ENCODE measurements around the gene KRTAP10-5.
"Not testable (repeated sequence)": the region's sequence is repeated elsewhere in the genome, so short reads cannot be mapped to it uniquely, and the experiment has no call there.

Gene KRTAP10-5

DNA sequence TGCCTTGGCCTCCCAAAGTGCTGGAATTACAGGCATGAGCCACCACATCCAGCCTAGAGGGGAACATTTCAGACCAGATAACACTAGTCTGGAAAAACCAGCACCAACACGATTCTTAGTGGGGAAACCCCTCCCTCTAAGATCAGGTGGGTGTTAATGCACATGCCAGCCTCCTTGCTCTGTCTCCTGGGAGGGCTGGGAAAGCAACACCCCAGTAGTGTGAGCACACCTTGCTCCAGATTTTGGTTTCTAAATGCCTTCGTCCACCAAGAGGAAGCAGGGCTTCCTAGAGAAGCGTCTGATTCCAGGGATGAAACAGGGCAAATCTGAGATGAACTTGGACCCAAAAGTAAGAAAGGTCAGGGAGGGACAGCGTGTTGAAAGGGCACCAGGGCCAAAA lies 9.1 kb downstream of the KRTAP10-5 start:
- no peak for DNase-seq

DNA sequence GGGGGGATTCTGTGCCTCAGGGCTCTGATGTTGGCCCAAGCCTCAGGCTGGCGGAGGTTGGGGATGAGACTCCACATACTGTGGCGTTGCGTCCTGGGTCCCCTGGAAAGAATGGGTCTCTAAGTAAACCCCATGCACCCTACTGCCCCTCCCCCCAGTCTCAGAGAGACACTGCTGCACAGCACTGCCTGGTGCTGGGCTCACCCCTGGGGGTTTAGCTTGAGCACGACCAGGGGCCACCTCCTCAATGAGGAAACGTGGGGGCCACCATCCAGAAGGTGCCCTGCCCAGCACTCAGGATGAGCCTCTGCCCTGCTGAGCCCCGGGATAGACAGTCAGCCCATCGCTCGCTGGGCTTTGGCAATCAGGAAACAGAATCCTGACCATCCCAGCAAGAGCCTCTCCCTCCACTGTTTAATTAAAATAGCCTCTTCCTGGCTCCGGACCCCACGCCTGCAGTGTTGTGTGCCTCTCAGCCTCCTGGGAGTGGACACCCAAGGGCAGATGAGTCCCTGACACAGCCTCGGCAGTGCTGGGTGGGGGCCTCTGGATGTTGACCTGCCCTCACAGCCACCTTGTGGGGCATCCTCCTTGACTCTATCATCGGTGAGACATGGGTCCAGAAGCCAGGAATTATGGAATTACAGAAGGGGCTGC lies 10.4 kb downstream of the KRTAP10-5 start:
- DNase-seq: no peak

GRCh38 chr21:44568667-44569556 lies 11.5 kb downstream of the KRTAP10-5 start:
- DNase-seq: no peak

GRCh38 chr21:44568261-44568660 lies 12.1 kb downstream of the KRTAP10-5 start:
- no peak for DNase-seq

DNA sequence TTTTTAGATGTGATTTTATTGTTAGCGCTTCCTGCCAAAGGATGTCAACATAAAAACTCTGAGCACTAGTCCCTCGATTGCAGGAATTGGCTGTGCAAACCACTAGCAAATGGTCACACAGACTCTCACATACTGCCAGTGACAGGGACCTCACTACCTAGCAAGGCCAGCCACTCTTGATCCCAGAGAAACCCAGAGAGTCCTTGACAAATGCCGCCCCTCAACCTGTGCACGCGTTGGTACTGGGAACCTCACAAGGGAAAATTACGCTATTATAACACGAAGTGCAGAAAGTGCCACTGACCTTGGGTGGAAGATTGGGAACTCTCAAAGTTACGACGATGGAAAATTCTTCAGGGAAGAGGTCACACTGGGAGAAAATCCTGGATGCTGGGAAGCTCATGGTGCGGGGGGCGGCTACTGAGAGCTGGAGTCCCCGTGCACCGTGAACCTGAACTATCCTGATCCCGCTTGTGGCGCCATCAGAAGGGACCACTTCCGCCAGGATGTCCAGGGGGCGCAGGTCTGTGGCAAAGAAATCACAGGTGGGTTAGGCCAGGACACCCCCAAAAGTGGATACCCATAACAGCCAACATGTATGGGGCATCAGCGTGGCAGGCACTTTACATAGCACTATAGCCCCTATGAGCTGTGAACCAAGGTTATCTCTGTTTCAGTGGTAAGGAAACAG lies 12.8 kb downstream of the KRTAP10-5 start:
- DNase-seq: no peak

GRCh38 chr21:44566403-44566802 lies 14.0 kb downstream of the KRTAP10-5 start:
- no peak for DNase-seq

GRCh38 chr21:44564886-44565598 lies 15.4 kb downstream of the KRTAP10-5 start:
- no peak for DNase-seq

GRCh38 chr21:44564099-44564498 lies 16.3 kb downstream of the KRTAP10-5 start:
- DNase-seq: no peak

DNA sequence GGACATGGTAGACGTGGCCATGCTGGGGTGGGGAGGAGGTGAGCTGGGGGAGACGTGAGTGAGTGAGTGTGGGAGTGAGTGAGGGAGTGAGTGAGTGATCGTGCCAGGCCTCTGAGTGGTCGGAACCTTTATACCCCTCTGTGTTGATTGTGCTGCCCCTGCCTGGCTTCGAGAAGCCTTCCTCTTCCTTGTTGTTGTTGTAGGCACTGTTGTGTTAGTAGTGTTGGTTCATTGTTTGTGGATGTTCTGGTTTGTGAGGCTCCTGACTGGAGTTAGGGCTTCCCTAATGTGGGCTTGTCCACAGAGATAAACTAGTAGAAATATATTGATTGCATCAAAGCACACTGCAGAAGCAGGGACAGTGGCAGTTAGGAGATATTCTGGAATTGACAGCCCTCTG lies 21.7 kb downstream of the KRTAP10-5 start, which contains the start of gene KRTAP10-3:
KRTAP10-3 (minus strand) TSS at position 101 of the 400 bp plus-strand sequence; CDS start at position 21, 80 bp downstream.
- DNase-seq: no peak

DNA sequence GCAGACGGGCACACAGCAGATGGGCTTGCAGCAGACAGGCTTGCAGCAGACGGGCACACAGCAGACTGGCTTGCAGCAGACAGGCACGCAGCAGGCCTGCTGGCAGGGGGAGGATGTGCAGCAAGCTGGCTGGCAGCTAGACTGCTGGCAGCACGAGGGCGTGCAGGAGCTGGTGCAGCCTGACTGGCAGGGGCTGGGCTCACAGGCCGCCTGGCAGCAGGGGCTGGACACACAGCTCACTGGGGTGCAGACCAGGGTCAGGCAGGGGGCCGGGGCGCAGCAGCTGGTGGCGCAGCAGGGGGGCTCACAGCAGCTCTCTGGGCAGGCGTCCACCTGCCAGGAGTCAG lies 22.1 kb downstream of the KRTAP10-5 start:
- not testable (repeated sequence) for DNase-seq

GRCh38 chr21:44557491-44558328 lies 22.7 kb downstream of the KRTAP10-5 start:
- no peak for DNase-seq

GRCh38 chr21:44556879-44557278 lies 23.5 kb downstream of the KRTAP10-5 start:
- no peak for DNase-seq

DNA sequence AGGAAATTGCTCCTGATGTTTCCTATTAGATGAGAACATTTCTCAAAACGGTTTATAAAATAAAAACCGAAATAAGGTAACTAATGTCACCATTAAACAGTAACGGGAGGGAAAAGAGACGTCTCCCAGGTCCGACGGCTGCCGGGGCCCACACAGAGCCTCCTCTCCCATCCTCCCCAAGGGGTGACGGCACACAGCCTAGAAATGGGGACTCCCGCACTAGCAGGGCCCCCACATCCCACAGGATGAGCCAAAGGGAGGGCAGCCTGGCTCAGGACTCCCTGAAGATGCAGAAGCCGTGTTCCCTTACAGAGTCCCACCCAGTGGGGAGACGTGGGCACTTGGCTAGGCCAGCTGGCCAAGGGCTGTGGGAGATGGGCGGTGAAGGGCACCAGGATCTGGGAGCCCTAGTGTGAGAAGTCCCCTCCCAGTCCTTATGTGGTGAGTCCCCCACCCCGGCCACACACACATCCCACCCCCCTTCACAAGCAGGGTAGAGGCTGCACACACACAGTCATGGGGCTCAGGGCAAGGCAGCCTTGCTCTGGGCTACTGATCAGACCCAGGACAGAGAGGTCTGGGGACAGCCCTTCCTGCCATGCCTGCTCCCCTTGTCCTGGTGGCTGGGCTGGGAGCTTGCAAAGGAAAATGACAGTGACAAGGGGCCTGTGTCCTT lies 25.1 kb downstream of the KRTAP10-5 start:
- no peak for DNase-seq

GRCh38 chr21:44552681-44553080 lies 27.7 kb downstream of the KRTAP10-5 start:
- DNase-seq: no peak

DNA sequence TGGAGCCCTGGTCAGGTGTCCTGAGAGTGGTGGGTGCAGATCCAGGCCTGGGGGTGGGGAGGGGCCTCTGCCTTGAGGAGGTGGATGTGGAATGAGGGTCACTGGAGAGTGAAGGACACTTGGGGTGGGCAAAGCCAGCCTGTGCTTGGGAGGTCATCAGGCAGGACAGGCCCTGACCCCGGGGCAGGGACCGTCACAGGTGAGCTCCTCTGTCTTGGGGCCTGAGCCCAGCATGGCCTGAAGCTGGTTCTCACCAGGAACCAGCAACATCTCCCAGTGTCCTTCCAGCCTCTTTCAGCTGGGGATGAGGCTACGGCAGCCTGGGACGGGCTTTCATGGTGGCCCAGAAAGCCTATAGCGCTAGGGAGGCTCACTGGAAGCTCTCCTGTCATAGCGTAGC lies 28.3 kb downstream of the KRTAP10-5 start:
- DNase-seq: no peak

DNA sequence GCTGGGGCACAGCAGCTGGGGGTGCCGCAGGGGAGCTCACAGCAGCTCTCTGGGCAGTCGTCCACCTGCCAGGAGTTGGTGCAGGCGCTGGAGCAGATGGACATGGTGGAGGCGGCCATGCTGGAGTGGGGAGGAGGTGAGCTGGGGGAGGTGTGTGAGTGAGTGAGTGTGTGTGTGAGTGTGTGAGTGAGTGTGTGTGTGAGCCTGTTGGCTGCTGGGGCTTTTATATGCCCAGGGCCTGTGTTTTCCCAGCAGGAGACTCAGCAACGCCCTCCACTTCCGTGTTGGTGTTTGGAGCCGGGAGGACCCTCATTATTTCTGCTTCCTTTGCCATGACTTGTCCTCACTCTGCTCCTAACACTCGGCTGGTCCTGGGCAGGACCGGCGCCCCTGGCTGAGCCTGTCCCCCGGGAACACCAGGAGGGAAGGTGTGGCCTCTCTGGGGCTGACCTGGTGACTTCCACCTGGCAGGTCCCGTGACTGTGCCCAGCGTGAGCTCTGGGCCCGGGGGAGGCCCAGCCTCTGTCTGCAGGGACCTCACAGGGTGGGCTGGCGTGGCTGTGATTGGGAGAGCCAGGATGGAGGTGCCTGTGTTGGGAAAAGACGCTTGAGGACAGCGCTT lies 29.0 kb downstream of the KRTAP10-5 start, which contains the start of gene KRTAP10-2:
KRTAP10-2 (minus strand) TSS at position 166 of the 622 bp plus-strand sequence; CDS start at position 119, 47 bp downstream.
- DNase-seq: no peak

GRCh38 chr21:44550807-44551206 lies 29.6 kb downstream of the KRTAP10-5 start:
- DNase-seq: no peak

DNA sequence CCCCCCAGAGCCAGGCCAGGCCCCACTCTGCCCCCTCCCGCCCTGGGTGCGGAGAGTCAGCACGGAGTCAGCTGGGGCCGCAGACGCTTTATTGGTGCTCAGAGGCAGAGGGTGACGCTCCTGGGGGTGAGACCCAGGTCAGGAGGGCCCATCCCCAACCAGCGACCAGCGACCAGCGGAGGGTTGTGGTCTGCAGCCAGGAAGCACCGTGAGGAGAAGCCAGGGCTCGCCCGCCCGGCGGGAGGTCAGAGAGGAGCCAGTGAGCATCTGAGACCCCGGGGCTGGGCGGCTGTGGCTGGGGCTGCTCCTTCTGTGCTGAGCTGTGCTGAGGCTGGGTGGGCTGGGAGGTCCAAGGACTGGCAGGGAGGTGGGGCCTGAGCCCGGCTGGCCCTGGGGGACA lies 30.1 kb downstream of the KRTAP10-5 start:
- DNase-seq: not testable (repeated sequence)

DNA sequence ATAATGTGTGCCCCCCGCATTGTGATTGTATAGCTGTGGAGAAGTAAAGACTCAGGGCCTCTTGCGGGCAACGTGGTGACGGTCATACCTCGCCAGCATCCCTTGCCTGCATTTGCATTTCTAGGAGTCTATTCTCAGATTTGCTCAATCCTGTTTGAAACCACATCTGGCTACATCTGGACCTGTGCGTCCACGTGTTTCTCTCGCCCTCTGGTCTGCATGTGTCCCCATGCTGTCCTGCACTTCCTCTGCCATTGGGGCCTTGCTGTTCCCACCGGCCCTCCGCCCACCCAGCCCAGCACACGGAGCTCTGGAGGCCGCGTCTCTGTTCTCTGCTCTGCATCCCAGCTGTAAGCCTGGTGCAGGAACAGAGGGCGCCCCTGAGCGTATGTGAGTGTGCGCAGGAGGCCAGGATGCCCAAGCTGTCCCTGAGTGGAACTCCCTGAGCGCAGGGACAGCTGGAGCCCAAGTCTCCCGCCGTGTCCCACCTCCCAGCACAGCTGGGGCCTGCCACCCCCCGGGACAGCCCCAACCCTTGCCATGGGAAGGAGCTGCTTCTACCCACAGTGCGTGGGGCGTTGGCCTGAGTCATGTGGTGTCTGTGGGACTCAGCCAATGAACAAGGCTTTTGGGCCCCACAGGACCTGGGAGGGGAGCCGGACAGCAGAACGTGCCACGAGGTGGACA lies 30.7 kb downstream of the KRTAP10-5 start:
- DNase-seq: no peak

- DNase-seq: no peak
These were observed 31.5 kb downstream of the KRTAP10-5 start for GRCh38 chr21:44548922-44549321.

Data from activated naive CD4-positive, alpha-beta T cell (primary cell).